Panc1 (cell line): ENCODE measurements around the gene WDR1.

Experiments used
- CTCF ChIP-seq: fragments of 450-650 bp; IDR thresholded peaks from 2 replicates; pipeline ENCODE4 v1.5.1; 2017; ENCODE audit warnings: mild to moderate bottlenecking
- POLR2AphosphoS5 ChIP-seq: IDR thresholded peaks from 2 replicates; pipeline ENCODE4 v1.6.1; 2012; ENCODE audit warnings: mild to moderate bottlenecking, low read depth, low read length, moderate library complexity
- REST ChIP-seq, 2 experiments: IDR thresholded peaks; 2 replicates each; pipeline ENCODE4 v1.6.1; 2011 to 2012; ENCODE audit warnings: low read depth in 2 of 2, control low read depth in 1 of 2, low read length in 1 of 2, mild to moderate bottlenecking in 1 of 2, moderate library complexity in 1 of 2; ENCODE audit not compliant: insufficient read depth in 1 of 2
- SIN3A ChIP-seq: IDR thresholded peaks from 2 replicates; pipeline ENCODE4 v1.6.1; 2012; ENCODE audit warnings: low read depth, mild to moderate bottlenecking, low read length, moderate library complexity, borderline replicate concordance; ENCODE audit not compliant: insufficient read depth
- TCF7L2 ChIP-seq: IDR thresholded peaks from 2 replicates; pipeline ENCODE4 v1.6.1; 2011; ENCODE audit warnings: mild to moderate bottlenecking, low read depth, low read length, inconsistent platforms

GRCh38 chr4:10139518-10139917 lies 22.9 kb upstream of the WDR1 start:
- TF ChIP-seq CTCF (no peak), SIN3A (no peak), POLR2AphosphoS5 (no peak), TCF7L2 (no peak), REST (IDR thresholded peaks at IDR 0.05; ENCODE audit: insufficient read depth in 1 of 2, low read depth in 2 of 2, low read length in 1 of 2) (no peak)
